Retinal pigment epithelial cell (primary cell): Measurements from ENCODE around the gene SMG9.
"Not testable (repeated sequence)": the region's sequence is repeated elsewhere in the genome, so short reads cannot be mapped to it uniquely, and the experiment has no call there.

ENCODE experiments used
- DNase-seq: peaks from one replicate; pipeline ENCODE4 v3.0.0-alpha.2; 2010; ENCODE audit warnings: low read depth
- H3K4me3 ChIP-seq: 2 replicates; pipeline ENCODE4 v1.5.1; 2011; ENCODE audit warnings: mild to moderate bottlenecking, low read length, control low read depth, moderate library complexity
- CTCF ChIP-seq: conservative IDR thresholded peaks from 2 replicates; pipeline ENCODE4 v1.5.1; 2011; ENCODE audit warnings: low read depth, low read length, control low read depth, inconsistent platforms

Gene SMG9

GRCh38 chr19:43773725-43774102 lies 19.0 kb upstream of the SMG9 start:
- no peak overlapping the region for H3K4me3 ChIP-seq
- no peak for TF ChIP-seq CTCF
- no peak for DNase-seq

GRCh38 chr19:43769256-43769655 lies 14.5 kb upstream of the SMG9 start:
- H3K4me3 ChIP-seq, result no peak overlapping the region
- TF ChIP-seq CTCF, result no peak
- DNase-seq, result no peak

- no peak overlapping the region for H3K4me3 ChIP-seq
Observed at GRCh38 chr19:43768273-43769050, 13.7 kb upstream of the SMG9 start.

GRCh38 chr19:43767818-43768217 lies 13.1 kb upstream of the SMG9 start:
- TF ChIP-seq CTCF, result no peak
- no peak overlapping the region for H3K4me3 ChIP-seq
- no peak for DNase-seq

More at GRCh38 chr19:43768273-43769050, 13.7 kb upstream of the SMG9 start:
- no peak for TF ChIP-seq CTCF
- no peak for DNase-seq

GRCh38 chr19:43767316-43767715 lies 12.6 kb upstream of the SMG9 start:
- no peak for DNase-seq
- H3K4me3 ChIP-seq, result no peak overlapping the region
- no peak for TF ChIP-seq CTCF

GRCh38 chr19:43766755-43767043 lies 11.9 kb upstream of the SMG9 start:
- TF ChIP-seq CTCF, result no peak
- DNase-seq, result no peak
- no peak overlapping the region for H3K4me3 ChIP-seq

GRCh38 chr19:43765109-43765876 lies 10.5 kb upstream of the SMG9 start:
- no peak overlapping the region for H3K4me3 ChIP-seq
- DNase-seq, result no peak
- no peak for TF ChIP-seq CTCF

- not testable (repeated sequence) for H3K4me3 ChIP-seq, DNase-seq
Observed at GRCh38 chr19:43764684-43765083, 9.9 kb upstream of the SMG9 start.
